Lower leg skin (tissue), 3 donors: Measurements from ENCODE around the gene EPS8L2.

Source experiments
- POLR2A ChIP-seq, 2 donors: fragments of 450-650 bp; IDR thresholded peaks; one replicate each; pipeline ENCODE4 v1.6.1; 2016 to 2017; ENCODE audit warnings: antibody characterized with exemption in 2 of 2, mild to moderate bottlenecking in 1 of 2, moderate library complexity in 1 of 2
- TF ChIP-seq, protein P1 (sequence below), 3 donors: fragments of 450-650 bp; IDR thresholded peaks; one replicate each; pipeline ENCODE4 v1.5.1; 2016; ENCODE audit warnings: antibody characterized with exemption in 3 of 3, mild to moderate bottlenecking in 3 of 3, moderate library complexity in 2 of 3

DNA sequence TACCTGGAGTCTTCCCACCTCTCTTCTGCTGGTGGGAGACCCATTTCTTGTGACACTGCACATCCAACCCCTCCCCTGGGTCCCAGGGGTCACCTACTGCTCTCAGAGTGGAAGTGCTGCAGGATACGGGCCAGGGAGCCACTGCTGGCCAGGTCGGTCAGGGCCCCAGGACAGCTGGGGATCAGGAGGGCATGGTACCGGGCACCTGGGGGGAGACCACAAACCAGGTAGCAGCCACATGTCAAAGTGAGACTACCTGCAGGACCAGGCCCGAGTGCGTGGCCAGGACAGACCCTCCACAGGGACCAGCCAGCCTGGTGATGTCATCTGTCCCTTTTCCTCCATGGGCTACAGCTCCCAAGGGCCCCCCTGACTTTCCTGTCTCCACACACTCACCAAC, 67.4 kb downstream of the EPS8L2 start:
- TF ChIP-seq, protein P1, sequence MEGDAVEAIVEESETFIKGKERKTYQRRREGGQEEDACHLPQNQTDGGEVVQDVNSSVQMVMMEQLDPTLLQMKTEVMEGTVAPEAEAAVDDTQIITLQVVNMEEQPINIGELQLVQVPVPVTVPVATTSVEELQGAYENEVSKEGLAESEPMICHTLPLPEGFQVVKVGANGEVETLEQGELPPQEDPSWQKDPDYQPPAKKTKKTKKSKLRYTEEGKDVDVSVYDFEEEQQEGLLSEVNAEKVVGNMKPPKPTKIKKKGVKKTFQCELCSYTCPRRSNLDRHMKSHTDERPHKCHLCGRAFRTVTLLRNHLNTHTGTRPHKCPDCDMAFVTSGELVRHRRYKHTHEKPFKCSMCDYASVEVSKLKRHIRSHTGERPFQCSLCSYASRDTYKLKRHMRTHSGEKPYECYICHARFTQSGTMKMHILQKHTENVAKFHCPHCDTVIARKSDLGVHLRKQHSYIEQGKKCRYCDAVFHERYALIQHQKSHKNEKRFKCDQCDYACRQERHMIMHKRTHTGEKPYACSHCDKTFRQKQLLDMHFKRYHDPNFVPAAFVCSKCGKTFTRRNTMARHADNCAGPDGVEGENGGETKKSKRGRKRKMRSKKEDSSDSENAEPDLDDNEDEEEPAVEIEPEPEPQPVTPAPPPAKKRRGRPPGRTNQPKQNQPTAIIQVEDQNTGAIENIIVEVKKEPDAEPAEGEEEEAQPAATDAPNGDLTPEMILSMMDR (IDR thresholded peaks at IDR 0.05) = no peak
- TF ChIP-seq POLR2A (IDR thresholded peaks at IDR 0.05) = no peak
